GM19463 (cell line): ENCODE measurements around the gene MME.
"Not testable (repeated sequence)": the region's sequence is repeated elsewhere in the genome, so short reads cannot be mapped to it uniquely, and the experiment has no call there.

Source experiments
- ATAC-seq: cut with Tn5 transposase; IDR thresholded peaks from one replicate; pipeline ENCODE4 v1.9.1; 2021; ENCODE audit warnings: mild to moderate bottlenecking, moderate library complexity; ENCODE audit not compliant: unreplicated experiment

The MME gene

DNA sequence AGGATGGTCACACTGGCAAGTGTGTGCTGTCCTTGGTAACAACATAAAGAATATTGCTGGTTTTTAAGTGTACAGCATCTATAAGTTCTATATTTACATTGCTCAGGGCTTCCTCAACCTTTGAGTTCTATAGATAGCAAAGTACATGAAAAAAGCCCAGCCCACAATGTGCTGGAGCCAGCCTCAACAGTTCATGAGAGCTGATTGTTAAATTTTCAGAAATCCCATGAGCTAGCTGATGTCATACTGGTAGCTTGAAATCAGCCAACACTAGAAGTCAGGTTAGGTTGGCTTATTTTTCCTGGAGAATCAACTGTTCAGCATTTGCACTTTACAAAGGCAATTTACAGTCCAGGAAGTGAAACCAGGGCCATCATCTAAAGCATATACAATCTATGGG is 110.6 kb downstream of the MME start:
- ATAC-seq, result no peak

DNA sequence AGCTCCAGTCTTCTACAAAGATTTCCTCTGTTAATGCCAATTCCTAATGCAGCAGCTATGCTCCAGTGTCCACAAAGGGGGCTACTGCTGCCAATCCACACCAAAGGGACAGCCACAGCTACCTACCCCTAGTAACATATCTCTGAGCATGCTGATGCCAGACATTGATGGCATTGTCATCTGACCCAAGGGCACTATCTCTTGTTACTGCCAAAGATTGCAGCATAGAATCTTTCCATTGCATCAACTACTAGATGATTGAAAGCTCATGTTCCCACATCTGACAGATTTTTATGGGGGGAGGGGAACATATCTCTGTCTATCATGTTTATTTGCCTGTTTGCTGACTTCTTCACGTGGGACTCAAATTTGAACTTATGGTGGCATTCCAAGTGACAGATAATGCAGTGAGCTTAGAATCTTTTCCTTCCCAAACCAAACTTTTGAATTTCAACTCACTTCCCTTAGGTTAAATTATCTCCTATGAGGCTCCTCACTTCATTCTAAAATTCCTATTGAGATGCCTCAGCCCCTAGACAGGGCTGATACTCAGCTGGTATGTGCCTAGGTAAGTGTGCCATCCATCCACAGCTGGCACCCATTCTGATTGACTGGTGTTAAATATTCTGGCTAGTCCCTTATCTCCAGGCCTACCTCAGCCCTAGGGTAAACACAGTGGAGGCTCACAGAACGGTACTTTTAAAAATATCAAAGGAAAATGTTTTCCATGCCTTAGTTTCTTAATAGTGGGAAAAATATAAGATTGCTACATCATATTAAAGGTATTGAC is 113.0 kb downstream of the MME start:
- ATAC-seq, result no peak

- no peak for ATAC-seq
Measured at GRCh38 chr3:155193868-155194267, 113.7 kb downstream of the MME start.

- ATAC-seq, result no peak
Measured at GRCh38 chr3:155194973-155195957, 115.1 kb downstream of the MME start.

DNA sequence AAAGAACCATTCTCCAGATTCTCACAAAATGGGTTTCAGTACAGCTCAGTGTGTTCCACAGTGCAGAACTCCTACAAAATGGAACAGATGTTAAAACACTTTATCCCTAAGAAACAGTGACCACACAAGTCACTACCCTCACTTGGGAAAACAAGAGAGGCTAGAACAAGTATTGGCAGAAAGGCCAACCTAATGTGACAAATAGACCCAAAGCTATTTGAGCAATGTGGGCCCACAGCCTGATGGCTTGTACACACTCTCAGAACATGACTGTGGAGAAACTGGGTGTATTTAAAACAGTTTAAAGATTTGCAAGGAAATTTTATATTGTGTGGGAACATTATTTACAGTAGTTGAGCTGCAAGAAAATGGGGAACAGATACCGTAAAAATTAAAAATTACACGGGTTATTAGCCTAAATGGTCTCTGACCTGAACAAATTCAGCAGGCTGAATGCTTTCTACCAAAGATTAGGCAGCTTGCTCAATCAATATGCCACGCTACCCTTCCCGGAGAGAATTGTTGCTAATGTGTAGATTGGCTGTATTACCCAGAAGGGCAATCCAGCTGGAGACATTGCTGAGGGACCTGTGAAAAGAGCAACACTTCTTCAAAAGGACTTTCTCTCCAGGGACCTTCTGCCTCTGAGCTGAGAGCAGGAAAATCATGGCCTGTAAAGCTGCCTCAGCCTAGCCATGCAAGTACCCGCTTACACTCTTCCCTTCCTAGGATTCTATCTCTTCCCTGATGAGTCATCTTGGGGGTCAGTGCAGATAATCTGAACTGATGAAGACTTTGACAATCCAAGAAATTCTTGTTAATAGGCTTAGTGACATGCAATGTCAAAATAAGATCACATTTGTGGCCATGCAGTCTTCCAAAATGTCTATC is 116.3 kb downstream of the MME start:
- no peak for ATAC-seq

- no peak for ATAC-seq
Measured at GRCh38 chr3:155197786-155198185, 117.7 kb downstream of the MME start.

DNA sequence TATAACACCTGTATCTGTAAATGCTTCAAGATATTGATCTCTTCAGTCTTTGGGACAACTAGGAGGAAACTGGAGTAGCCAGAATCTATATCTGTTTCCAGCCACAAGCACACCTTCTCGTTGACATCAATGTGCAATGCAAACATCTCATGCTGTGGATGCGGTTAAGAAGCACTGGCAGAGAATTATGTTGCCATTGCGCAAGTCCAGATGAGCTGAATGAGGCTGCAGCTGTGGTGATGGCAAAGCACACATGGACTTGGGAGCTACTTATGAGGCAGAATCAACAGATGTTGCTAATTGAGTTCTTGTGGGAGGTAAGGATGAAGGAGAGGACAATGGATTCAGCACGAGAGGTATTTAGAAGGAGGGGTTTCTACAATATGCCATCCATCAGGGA is 122.5 kb downstream of the MME start:
- no peak for ATAC-seq

GRCh38 chr3:155204851-155205250 is 124.7 kb downstream of the MME start:
- ATAC-seq, result no peak

DNA sequence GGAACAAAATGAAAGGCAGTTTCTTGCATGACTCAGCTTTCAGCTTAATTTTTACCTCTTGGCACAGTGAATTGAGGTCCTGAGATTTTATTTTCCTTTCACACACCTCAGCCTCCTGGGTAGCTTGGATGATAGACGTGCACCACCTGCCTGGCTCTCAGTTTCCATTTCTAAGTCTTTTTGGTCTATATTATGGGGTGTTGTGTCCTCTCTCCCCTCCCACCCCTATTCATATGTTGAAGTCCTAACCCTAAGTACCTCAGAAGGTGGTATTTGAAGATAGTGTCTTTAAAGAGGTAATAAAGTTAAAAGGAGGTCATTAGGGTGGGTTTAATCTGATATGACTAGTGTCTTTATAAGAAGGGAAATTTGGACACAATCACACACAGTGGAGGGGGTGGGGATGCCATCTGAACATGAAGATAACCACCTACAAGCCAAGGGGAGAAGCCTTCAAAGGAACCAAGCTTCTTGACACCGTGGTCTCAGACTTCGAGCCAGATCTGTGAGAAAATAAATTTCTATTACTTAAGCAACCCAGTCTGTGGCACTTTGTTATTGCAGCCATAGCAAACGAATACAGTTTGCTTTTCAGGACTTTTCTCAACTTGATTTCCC is 128.2 kb downstream of the MME start:
- ATAC-seq, result no peak

GRCh38 chr3:155210736-155211135 is 130.6 kb downstream of the MME start:
- ATAC-seq, result no peak

GRCh38 chr3:155211266-155211665 is 131.1 kb downstream of the MME start:
- no peak for ATAC-seq

DNA sequence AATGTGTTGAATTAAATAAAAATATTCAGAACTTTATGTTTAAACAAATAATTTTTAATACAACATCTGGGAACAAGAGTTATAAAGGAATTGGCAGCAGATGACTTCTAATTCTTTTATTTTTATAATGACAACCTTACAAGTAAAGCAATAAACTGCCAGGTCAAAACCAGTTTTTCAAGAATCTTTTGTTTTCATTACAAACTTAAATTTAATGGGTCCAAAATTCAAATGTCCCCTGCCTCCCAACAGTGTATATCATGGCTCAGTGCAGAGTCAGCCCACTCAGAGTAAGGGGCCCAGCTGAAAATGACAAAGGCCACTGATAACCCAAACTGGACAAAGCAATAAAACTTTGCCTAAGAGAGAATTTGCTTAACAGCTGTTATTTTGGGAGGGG is 131.8 kb downstream of the MME start:
- ATAC-seq, result no peak

- ATAC-seq, result not testable (repeated sequence)
Measured at GRCh38 chr3:155216007-155216406, 135.9 kb downstream of the MME start.

DNA sequence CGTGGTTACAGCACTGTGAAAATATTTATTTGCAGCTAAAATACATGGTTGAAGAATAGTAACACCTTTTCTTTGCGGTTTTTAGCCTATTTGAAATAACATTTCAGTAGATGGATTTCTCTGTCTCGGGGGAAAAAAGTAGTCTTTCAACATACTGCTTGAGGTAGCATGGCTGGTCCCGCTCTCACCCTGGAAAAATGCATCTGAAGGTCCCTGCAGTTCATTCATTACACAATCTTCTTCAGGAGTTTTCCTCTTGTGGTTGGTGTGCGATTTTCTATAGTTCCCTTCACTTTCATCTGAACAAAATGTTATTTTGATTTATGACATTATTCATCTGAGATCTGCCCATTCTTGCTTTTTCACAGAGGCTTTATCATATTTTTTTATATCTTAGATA is 137.5 kb downstream of the MME start:
- no peak for ATAC-seq

DNA sequence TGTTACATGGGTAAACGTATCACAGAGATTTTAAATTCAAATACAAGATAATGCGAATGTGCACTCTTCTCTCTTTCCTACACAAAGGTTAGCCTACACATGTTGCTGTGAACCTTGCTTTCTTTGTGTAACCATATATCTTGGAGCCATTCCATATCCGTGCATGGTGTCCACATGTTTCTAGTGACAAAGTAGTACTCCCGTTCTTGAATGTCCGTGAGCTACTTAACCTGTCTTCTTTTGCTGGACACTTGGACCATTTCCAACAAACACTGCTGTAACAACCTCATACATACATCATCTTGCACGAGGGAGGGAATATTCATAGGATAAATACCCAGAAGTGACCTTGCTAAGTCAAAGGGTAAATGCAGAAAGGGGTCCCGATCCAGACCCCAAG is 138.3 kb downstream of the MME start:
- ATAC-seq, result no peak

- no peak for ATAC-seq
Measured at GRCh38 chr3:155219106-155219505, 139.0 kb downstream of the MME start.

GRCh38 chr3:155225417-155225816 is 145.3 kb downstream of the MME start:
- no peak for ATAC-seq

GRCh38 chr3:155227141-155227540 is 147.0 kb downstream of the MME start:
- no peak for ATAC-seq

DNA sequence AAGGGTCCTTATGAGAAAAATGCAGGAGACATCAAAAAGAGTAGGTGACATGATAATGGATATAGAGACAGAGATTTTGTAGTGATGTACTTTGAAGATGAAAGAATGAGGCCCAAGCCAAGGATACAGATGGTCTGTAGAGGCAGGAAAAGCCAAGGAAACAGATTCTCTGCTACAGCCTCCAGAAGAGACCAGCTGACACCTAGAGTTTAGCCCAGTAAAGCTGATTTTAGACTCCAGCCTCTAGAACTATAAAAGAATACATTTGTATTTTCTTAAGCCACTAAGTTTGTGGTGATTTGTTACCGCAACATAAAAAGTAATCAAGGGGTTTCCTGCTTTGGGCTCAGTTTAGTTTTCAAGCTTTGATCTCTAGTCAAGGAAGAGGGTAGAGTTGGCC is 148.6 kb downstream of the MME start:
- ATAC-seq, result no peak

GRCh38 chr3:155229086-155229485 is 149.0 kb downstream of the MME start:
- ATAC-seq, result no peak

DNA sequence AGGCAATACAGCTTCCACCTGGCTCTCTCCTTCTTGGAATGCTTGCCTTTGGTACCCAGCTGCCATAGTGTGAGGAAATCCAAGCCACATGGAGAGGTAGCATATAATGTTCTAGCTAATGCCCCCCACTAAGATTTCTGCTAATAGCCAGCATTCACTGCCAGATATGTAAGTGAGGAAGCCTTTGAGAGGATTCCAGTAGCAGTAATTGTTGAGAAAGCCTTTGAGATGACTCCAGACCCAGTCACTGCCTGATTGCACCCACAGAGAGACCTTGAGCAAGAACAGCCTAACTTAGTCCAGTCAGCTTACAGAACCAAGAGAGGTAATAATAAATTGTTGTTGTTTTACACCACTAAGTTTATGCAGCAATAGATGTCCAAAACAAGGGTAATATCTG is 150.3 kb downstream of the MME start:
- no peak for ATAC-seq
